Measurements from ENCODE around the gene SETD1A.

The SETD1A gene

GRCh38 chr16:30983898-30984610 lies 26.5 kb downstream of the SETD1A start:
- DNase-seq = no peak

GRCh38 chr16:30984669-30985400 lies 27.3 kb downstream of the SETD1A start, which contains the start of gene HSD3B7:
Gene HSD3B7 (plus strand): TSS chr16:30985207. CDS start chr16:30985659, 452 bp downstream.
- DNase-seq = no peak

GRCh38 chr16:30985401-30986128 lies 28.0 kb downstream of the SETD1A start:
- DNase-seq = no peak

- DNase-seq = no peak
Observed at GRCh38 chr16:30986129-30986991, 28.8 kb downstream of the SETD1A start.

GRCh38 chr16:30987581-30988190 lies 30.1 kb downstream of the SETD1A start:
- DNase-seq = no peak

- DNase-seq = no peak
Observed at GRCh38 chr16:30989469-30990047, 32.0 kb downstream of the SETD1A start.

- no peak for DNase-seq
Observed at GRCh38 chr16:30990105-30990504, 32.6 kb downstream of the SETD1A start.

GRCh38 chr16:30991052-30991451 lies 33.5 kb downstream of the SETD1A start:
- DNase-seq = no peak

- no peak for DNase-seq
Observed at GRCh38 chr16:30992276-30992780, 34.8 kb downstream of the SETD1A start.

- no peak for DNase-seq
Observed at GRCh38 chr16:30992931-30993816, 35.6 kb downstream of the SETD1A start.

GRCh38 chr16:30995927-30996323 lies 38.4 kb downstream of the SETD1A start:
- no peak for DNase-seq

- DNase-seq = no peak
Observed at GRCh38 chr16:30996324-30996984, 38.9 kb downstream of the SETD1A start.

- no peak for DNase-seq
Observed at GRCh38 chr16:30996985-30997724, 39.6 kb downstream of the SETD1A start.

GRCh38 chr16:30997725-30998711 lies 40.5 kb downstream of the SETD1A start:
- no peak for DNase-seq

- no peak for DNase-seq
Observed at GRCh38 chr16:30998852-30999761, 41.6 kb downstream of the SETD1A start.

- DNase-seq = no peak
Observed at GRCh38 chr16:31000671-31001382, 43.3 kb downstream of the SETD1A start.

Data from cortex of kidney (tissue), 1 donor.